Measurements from ENCODE around the gene STX19.
"Not testable (repeated sequence)": the region's sequence is repeated elsewhere in the genome, so short reads cannot be mapped to it uniquely, and the experiment has no call there.

STX19 gene

GRCh38 chr3:93973131-93974126 lies 55.0 kb downstream of the STX19 start, which contains the start of gene PROS1:
Gene PROS1 (minus strand): TSS chr3:93973896. CDS start chr3:93973749, 147 bp downstream.
- DNase-seq (ENCODE audit: low spot score), result peak; percentile 78

- DNase-seq (ENCODE audit: low spot score), result no peak
Measured at GRCh38 chr3:93969997-93970396, 58.4 kb downstream of the STX19 start.

- DNase-seq (ENCODE audit: low spot score), result no peak
Measured at GRCh38 chr3:93969443-93969842, 59.0 kb downstream of the STX19 start.

- DNase-seq (ENCODE audit: low spot score), result not testable (repeated sequence)
Measured at GRCh38 chr3:93965106-93965505, 63.3 kb downstream of the STX19 start.

Measured in Ammon's horn (tissue), 1 donor.